HG03565 (cell line): ENCODE measurements around the gene SPECC1.
A peak's percentile ranks its signal among the peaks of the same experiment; 100 is the strongest.
"Not testable (repeated sequence)": the region's sequence is repeated elsewhere in the genome, so short reads cannot be mapped to it uniquely, and the experiment has no call there.

Experiments
- ATAC-seq: cut with Tn5 transposase; IDR thresholded peaks from one replicate; pipeline ENCODE4 v1.9.1; 2021; ENCODE audit warnings: mild to moderate bottlenecking, moderate library complexity; ENCODE audit not compliant: unreplicated experiment

SPECC1 gene, protein sequence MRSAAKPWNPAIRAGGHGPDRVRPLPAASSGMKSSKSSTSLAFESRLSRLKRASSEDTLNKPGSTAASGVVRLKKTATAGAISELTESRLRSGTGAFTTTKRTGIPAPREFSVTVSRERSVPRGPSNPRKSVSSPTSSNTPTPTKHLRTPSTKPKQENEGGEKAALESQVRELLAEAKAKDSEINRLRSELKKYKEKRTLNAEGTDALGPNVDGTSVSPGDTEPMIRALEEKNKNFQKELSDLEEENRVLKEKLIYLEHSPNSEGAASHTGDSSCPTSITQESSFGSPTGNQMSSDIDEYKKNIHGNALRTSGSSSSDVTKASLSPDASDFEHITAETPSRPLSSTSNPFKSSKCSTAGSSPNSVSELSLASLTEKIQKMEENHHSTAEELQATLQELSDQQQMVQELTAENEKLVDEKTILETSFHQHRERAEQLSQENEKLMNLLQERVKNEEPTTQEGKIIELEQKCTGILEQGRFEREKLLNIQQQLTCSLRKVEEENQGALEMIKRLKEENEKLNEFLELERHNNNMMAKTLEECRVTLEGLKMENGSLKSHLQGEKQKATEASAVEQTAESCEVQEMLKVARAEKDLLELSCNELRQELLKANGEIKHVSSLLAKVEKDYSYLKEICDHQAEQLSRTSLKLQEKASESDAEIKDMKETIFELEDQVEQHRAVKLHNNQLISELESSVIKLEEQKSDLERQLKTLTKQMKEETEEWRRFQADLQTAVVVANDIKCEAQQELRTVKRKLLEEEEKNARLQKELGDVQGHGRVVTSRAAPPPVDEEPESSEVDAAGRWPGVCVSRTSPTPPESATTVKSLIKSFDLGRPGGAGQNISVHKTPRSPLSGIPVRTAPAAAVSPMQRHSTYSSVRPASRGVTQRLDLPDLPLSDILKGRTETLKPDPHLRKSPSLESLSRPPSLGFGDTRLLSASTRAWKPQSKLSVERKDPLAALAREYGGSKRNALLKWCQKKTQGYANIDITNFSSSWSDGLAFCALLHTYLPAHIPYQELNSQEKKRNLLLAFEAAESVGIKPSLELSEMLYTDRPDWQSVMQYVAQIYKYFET

DNA sequence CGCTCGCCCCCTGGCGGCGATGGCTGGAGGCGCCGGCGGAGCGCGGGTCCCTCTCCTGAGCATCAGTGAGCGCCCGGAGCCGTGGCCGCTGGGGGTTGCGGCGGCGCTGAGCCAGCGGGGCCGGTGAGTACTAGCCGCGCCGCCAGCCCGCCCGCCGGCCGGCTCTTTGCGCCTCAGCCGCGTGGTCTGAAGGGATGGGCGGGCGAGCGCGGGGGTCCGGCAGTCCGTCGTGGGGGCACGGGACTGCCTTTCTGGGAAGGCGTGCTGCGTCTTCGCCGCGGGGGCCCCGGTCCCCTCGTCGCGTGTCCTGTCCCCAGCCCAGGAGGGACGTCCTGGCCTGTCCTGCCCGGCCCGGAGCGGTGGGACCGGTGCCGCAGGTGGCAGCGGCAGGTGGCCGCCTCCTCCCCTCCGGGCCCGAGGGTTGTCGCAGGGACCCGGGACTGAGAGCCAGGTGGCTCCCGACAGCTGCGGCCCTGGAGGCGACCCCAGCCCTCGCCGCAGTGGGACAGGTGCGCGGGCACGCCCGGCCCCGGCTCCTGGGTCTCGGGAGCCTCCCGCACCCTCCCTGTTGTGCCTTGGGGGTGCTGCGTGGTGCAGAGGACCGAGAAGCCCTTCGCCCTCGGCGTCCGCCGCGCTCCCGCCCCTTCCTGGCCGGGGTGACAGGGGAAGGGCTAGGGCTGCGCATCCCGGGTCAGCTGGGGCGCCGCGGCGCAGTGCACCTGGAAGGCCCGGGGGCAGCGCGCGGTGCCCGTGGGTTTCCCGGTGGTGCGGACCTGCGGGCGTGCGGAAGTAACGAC, at the start of gene SPECC1:
TSS of gene SPECC1 (plus strand) at position 58 of the 797 bp plus-strand sequence. CDS start 87,293 bp downstream, outside the sequence.
- ATAC-seq: peak; percentile 92

DNA sequence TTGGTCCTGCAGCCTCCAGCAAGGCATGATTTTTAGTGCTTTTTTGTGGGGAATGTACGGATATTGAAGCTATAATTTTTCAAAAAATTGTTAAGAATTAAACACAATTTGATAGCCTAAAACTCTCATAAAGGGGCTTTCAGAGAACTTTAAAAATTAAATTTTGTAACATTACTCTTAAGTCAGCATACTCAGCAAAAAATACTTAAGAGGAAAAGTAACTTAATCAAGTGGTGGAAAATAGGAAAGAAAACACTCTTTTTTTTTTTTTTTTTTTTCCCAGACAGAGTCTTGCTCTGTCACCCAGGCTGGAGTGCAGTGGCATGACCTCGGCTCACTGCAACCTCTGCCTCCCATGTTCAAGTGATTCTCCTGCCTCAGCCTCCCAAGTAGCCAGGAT, 46.2 kb upstream of the SPECC1 start:
- not testable (repeated sequence) for ATAC-seq

DNA sequence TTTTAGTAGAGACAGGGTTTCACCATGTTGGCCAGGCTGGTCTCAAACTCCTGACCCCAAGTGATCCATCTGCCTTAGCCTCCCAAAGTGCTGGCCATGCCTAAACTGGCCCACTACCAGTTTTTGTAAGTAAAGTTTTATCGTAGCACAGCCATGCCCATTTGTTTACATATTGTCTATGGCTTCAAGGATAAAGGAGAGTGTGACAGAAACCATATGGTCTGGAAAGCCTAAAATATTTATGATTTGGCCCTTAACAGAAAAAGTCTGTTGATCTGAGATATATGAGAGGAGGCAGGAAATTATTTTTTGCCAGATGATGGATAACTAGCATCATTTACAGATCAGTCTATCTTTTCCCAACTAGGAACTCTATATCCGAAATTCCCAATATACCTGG, 36.0 kb upstream of the SPECC1 start:
- no peak for ATAC-seq

DNA sequence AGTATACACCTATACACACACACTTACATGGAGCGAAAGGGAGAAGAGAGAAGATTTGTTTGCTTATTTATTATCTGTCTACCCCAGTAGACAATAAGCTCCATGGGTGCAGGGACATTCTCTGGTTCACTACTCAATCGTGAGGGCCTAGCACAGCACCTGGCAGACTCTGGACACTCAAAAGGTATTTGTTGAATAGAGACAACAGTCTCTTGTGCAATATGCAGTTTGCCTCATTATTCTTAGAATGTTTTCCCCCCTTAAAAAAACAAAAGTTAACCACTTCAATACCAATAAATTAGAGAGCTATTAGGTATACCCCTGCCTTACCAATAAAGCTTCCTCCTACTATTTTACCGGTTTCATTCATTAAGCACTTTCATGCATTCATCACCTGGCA, 33.6 kb upstream of the SPECC1 start:
- no peak for ATAC-seq

DNA sequence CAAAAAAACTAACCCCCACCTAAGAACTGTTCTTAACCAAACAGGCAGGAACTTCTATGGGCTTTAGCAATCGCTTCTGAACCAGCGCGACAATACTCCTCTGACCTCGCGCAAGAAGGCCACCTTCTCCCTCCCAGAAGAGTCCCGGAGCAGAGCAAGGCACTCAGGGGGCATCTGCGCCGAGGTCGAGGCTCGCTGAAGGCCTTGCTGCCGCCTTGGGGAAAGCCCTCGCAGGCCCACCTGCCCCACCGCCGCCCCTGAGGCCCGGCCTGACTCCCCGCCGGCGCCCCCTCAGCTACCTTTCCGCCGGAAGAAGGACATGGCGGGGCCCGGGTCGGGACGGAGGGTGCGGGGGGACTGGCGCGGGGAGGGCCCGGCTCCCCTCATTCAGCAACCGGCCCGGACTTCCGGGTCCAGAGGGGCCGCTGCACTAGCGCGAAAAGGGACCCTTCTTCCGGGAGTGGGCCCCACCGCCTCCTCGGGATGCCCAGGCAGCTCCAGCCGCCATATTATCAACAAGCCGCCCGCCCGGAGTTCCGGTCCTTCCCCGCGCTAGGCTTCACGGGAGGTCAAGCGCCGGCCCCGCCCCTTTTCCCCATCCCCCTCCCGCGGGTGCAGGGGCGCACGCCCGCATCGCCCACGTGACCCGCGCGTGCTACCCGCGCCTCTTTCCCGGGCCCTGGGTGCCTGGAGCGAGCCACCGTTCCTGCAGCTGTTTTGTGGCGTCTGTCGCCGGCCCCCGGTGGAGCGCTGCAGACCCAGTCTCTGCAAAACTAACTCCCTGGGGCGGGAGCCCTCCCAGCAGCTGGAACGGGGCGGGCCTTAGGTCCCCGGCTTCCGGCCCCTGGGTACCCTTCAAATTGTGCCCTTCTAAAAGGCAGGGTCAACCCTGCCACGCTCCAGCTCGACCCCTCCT, 31.6 kb upstream of the SPECC1 start, which contains the start of gene AKAP10:
TSS of gene AKAP10 (minus strand) at position 536 of the 916 bp plus-strand sequence. CDS start at position 387, 149 bp downstream.
- ATAC-seq: peak; percentile 59

- ATAC-seq: peak; percentile 22
Measured at GRCh38 chr17:19978209-19978802, 30.9 kb upstream of the SPECC1 start.

DNA sequence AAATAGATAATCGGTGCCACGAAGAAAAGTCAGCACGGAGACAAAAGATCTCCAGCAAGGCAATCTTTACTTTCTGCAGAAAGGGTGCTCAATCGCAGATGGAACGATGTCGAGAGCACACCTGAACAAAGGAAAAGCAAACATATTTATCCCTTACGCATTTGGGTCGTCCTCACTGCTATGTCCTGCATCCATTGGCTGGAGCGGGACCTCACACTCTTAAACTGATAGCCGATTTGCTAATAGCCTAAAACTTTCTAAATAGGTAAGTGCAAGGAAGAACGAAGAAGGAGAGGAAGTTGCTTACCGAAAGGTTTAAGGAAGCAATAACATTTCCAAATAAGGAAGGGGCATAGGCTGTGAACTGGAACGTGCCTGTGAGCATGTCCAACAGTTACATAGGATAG, 30.4 kb upstream of the SPECC1 start:
- ATAC-seq: no peak

GRCh38 chr17:19979917-19980770, 29.0 kb upstream of the SPECC1 start:
- no peak for ATAC-seq

DNA sequence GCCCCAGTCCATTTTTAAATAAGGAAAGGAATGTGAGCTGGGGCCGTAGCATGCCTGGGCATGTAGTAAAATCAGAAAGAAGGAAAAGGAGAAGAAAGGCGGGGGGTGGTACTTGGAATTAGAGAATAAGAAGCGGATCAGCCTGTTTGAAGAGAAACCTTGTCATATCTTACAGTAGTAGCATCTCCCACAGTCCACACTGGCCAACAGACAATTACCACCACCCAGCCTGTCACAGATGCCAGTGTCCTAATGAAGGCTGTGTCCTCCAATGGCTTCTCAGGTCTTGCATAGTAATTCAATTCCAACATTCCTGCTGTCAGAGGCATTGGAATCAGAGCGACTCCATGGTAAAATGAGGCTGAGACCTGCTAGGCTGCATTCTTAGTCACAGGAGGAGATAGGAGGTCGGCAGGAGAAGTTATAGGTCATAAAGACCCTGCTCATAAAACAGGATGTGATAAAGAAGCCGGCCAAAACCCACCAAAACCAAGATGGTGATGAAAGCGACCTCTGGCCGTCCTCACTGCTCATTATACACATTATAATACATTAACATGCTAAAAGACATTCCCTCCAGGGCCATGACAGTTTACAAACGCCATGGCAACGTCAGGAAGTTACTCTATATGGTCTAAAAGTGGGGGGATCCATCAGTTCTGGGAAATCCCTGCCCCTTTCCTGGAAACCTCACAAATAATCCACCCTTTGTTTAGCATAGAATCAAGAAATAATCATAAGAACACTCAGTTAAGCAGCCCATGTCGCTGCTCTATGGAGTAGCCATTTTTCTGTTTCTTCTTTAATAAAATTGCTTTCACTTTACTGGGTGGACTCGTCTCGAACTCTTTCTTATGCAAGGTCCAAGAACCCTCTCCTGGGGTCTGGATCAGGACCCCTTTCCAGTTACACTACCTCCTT, 22.0 kb upstream of the SPECC1 start:
- no peak for ATAC-seq

- no peak for ATAC-seq
Measured at GRCh38 chr17:19987897-19988296, 21.3 kb upstream of the SPECC1 start.

GRCh38 chr17:19991252-19991885, 17.8 kb upstream of the SPECC1 start:
- ATAC-seq: no peak

DNA sequence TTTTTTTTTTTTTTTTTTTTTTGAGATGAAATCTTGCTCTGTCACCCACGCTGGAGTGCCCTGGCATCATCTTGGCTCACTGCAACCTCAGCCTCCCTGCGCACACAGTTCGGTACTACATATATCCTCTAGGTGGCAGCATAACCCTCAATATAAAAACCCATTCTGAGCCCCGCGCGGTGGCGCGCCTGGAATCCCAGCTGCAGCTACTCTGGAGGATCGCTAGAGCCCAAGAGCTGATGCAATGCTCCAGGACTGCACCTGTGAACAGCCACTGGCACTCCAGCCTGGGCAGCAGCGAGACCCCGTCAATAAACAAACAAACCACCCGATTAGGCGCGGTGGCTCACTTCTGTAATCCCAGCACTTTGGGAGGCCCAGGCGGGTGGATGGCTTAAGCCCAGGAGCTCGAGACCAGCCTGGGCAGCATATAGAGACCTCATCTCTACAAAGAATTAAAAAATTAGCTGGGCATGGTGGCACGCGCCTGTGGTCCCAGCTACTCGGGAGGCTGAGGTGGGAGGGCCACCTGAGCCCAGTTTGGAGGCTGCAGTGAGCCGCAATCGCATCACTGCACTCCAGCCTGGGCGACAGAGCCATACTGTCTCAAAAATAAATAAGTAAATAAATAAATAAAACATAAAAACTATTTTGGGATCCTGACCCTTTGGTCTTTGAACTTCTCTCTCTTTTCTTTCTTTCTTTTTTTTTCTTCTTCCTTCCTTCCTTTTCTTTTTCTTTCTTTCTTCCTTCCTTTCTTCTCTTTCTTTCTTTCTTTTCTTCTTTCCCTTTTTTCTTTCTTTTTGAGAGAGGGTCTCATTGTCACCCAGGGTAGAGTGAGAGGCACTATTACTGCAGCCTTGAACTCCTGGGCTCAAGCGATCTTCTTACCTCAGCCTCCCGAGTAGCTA, 16.1 kb upstream of the SPECC1 start:
- peak; percentile 75 for ATAC-seq

GRCh38 chr17:19996086-19996485, 13.1 kb upstream of the SPECC1 start:
- ATAC-seq: no peak

- no peak for ATAC-seq
Measured at GRCh38 chr17:19996502-19996901, 12.7 kb upstream of the SPECC1 start.

- ATAC-seq: no peak
Measured at GRCh38 chr17:20008242-20009051, 712 bp upstream of the SPECC1 start.
